Occipital lobe (tissue), 2 donors: ENCODE measurements around the gene ZNF175. TPM values are rescaled to one million over a fixed set of nuclear protein-coding genes. Genes with fewer than 3 reads are reported as not detected.

ENCODE experiments used
- DNase-seq: peaks from one replicate; lab custom pipeline; 2025; lab: John Stamatoyannopoulos, UW
- total RNA-seq: library from RNA; depleted of rRNA; stranded (reverse); fragments of >200 nt; gene quantifications from one replicate; pipeline ENCODE4 v1.2.3, GENCODE V29; 2014

ZNF175 gene
- 8.7 TPM for total RNA-seq

DNA sequence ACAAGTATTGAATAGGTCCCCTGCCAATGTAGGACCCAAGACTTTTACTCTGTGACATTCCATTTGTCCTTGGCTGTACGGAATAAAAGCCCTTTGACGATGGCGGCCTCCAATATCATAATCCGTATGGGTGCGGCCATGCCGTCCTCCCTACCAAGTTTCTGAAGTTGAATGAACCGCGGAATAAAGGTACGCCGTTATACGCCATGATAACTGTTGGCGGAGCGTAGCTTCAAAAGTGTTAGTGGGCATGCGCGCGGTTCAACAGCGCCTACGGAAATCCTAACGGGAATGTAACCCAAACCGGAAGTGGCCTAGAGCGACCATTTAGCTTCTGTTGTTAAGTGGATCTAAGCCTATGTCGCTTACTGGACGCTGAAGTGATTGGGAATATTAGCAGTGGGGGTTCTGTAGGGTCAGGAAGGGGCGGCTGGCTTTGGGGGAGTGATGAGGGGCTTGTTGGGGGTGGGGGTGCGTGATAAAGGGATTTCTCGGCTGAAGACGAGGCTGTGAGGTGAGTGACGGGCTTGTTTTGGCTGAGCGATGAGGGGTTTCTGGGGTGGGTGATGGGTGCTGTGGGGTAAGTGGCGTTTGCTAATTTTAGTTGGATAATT is at the start of gene ZNF175:
TSS of gene ZNF175 (plus strand) at position 322 of the 614 bp plus-strand sequence. CDS start 2,047 bp downstream, outside the sequence.
- peak; percentile 91 for DNase-seq

DNA sequence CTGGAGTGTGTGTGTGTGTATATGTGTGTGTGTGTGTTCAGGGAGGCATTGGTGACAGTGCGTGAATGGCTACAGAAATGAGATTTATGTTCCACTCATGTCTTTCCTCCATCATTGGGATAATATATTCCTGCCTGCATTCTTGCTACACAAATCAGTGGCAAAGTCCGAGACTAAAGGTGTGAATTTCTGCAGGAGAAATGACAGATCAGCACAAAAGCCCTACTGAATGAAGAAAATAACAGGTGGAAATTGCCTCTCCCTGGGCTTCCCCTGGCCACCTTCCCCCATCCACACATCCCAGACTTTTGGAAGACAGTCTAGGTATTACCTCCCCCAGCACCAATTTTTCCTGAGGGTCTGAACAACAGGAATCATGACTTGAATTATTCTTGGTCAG is 49.7 kb upstream of the ZNF175 start:
- no peak for DNase-seq

DNA sequence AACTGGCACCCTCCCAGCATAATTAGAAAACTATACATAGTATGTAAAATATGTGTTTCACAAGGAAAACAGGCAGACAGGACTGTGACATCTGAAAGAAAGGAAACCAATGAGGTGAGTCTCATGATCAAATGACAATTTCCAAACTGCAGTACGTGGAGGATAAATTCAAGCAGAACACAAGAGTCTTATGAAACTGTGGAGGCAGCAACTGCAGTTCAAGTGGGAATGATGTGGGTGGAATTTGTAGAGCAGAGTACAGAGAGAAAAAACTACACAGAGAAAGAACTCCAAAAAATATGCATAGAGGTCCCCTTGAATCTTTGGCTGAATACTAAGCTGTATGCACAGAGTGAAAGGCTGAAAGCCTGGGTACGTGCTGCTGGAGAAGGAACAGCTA is 49.3 kb upstream of the ZNF175 start:
- no peak for DNase-seq

DNA sequence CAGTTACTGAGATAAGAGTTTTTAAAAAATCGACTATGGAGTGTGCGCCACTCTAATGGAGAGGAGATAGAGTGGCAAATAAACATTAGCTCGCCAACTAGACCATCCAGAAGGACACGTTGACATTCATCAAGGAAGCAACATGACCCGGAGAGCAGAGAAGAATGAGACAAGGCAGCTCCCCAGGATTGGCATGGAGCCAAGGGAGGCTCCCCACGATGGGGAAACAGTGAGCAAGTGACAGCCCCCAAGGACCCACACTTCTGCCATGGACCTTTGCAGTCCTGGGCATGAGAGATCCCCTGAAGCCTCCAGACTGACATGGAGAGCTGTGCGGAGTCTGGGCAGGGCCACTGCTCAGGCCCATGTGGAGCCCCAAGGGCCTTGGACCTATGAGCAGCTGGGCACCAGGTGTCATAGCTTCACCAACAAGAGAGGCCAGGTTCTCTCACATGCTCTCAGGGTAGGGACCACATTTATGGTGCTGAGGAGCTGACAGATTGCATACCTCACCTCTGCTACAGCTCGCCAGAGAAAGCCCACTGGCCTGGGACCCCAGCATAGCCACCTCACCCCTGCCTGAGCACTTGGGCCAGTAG is 46.3 kb upstream of the ZNF175 start:
- no peak for DNase-seq

DNA sequence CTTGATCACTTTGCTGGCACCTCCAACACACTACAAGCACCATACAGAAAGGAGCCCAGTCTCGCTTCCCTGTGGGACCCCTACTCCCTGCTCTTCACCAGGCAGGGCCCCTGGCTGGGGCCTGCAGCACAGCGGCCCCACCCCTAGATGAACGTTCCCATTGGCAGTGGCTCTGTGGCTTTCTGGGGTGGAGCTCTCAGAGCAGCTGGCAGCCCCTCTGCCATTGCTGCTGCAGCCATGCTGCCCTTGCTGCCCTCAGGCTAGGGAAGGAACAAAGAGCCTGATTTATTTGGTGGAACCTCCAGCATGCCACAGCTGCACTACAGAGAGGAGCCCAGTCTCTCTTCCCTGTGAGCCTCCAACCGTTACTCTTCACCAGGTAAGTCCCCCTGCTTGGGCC is 45.4 kb upstream of the ZNF175 start:
- no peak for DNase-seq

DNA sequence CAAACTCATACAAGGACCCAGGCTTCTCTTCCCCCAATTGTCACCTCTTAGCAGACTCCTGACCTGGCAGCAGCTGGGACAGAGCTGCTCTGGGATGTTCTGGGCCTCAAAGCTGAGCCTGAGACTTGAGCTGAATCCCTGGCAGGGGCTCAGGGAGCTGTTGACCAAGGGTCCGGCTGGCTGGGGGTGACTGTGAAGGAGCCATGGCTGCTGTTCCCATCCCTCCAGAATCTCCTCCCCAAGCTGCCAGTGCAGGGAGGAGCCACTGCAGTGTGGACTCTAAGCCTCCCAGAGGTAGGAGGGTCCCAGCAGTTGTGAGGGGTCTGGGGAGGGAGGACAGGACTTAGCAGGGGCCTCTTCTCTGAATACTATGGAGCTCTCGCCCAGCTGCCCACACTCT is 41.8 kb upstream of the ZNF175 start:
- DNase-seq, result no peak

DNA sequence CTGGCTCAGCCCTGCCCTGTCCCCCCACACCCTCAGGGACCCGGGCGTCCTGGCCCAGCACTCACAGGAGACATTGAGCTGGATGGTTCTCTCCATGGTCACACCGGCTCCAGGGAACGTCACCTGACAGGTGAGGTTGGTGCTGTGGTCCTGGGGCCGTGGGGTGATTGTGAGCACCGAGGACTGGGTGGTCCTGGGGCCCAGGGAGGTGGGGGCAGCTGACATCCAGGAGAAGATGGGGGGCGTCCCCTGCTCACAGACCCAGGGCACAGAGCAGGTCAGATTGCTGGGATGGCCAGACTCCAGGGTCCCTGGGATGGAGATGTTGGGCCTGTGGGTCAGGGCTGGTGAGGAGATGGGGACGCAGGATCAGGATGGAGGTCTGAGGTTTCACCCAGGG is 40.5 kb upstream of the ZNF175 start:
- DNase-seq, result no peak

DNA sequence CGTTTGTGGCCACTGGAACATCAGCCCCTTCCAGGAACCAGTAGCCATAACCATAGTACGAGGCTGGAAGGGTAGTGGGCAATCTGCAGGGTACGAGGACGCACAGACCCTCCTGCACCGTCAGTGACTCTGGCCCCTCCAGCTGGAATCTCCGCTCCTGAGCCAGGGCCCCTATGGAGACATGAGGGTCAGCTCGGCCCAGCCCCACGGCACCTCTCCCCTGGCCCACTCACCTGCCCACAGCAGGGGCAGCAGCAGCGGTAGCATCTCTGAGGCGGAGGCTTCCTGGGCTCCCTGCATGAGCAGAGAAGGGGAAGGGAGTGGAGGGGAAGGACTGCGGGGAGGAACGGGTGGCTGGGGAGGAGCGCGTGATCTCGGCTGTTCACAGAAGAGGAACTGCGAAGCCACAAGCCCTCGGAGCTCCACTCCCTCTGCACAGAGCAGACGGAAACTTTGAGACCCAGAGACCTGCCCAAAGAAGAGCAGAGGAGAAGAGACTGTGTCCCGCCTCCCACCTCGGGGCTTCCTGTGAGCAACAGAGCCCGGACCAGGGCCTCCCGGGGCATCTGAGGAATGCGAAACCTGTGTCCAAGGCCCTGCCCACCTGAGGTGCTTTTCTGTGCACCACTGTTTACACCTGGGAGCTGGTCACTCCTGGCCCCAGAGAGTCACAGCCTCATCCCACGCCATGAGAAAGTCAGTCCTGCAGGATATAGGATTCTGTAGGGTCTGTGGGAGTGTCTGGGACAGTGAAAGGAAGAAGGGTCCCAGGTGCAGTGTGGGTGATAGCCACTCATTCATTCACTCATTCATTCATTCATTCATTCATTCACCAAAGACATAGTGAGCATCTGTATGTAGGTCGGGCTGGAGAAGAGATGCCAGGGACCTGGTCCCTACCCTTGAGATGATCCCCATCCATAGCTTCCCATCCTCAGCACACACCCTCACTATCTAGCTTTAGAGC is 39.5 kb upstream of the ZNF175 start, which contains the start of gene SIGLEC6:
TSS of gene SIGLEC6 (minus strand) at position 322 of the 967 bp plus-strand sequence. CDS start at position 300, 22 bp downstream.
- DNase-seq, result no peak

DNA sequence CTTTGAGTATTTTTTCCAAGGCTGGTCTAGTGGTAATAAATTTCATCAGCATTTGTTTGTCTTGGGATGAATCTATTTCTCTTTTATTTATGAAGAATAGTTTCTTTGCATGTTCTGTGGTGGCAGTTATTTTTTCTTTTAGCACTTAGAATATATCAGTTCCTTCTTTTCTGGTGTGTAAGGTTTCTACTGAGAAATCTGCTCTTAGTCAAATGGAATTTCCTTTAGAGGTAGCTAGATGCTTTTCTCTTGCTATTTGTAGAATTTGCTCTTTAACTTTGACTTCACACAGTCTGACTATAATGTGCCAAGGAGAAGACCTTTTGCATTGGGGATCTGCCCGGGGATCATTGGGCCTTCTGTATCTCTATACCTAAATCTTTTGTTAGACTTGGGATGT is 35.5 kb upstream of the ZNF175 start:
- no peak for DNase-seq

DNA sequence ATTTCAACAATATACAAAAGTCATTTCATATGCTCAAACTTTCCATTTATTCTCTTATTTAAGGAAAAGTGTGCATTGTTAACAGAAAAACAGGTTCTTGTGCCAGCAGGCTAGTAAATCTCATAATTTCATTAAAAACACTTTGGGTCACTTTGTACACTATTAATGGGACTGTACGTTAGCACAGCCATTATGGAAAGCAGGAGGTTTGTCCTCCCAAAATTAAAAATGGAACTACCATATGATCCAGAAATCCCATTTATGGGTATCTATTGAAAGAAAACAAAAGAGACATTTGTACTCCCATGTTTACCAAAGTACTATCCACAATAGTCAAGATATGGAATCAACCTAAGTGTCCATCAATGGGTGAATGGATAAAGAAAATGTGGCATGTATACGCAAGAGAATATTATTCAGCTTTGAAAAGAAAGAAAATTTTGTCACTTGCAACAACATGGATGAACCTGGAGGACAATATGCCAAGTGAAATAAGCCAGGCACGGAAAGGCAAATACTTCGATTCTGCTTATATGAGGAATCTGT is 31.2 kb upstream of the ZNF175 start:
- no peak for DNase-seq

DNA sequence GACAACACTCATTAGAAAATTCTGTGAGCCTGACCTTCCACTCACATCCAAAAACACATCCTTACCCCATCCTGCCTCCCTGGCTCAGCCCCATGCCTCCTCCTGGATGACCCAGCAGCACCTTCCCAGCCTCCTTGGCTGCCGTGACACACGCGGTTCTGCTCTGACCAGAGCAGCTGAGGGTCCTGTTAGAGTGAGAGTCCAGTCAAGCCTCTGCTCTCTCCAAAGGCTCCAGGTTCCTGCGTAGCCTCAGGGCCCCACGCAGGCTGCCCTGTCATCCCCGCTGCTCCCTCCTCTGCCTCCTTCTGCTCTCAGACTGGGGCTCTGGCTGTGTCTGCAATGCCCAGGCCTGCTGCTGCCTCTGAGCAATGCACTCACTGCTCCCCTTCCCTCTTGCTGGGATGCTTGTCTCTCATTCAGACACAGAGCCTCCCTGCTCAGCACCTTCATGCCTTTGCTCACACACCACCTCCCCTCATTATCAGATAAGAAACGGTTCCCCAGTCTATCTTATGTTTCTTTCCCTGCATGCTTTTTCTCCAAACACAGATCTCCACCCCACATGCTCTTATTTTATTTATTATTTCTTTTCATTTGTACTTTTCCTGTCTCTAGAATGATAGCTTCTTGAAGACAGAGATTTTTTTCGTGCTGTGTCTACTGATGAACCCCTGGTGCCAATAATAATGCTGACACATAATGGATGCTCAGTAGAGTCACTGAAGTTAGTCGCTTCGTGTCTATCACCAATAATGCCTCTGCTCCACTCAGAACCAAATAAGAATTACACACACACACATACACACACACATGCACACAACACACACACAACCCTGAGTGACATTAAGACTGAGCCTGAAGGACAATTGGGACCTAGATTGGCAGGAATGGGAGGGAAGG is 29.4 kb upstream of the ZNF175 start:
- no peak for DNase-seq

DNA sequence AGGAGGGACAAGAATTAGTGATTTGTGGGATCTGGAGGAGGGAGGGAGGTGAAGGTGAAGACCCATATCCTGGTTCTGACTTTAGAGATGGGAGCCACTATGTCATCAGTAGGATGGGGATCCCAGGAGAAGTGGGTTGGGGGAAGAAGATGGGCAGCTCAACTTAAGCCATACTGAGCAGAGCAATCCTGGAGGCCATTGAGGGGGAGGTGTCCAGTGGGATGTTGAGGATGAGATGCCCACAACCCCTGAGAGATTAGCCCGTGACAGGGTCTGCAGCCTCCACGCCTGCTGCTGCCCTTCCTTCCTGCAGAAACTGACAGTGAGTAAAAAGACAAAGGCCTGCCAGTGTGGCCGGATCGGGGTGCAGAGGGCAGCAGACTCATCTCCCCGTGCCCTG is 28.4 kb upstream of the ZNF175 start:
- DNase-seq, result no peak

DNA sequence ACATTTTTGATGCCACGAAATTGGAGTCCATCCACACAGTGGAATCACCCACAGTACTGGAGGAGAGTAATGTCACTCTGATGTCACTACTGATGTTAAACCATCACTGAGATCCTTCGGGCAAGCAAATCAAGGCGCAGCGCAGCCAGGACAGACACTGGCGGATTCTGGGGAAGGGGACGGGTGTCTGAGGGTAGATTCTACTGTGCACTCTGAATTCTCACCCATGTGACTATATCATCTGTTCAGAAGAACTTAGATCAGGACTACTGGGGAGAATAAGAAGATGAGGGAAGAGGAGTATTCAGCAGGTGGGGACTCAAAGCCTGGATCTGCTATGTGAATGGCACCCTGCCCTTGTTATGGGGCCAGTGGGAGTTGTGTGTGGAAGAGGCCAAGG is 27.0 kb upstream of the ZNF175 start:
- no peak for DNase-seq

DNA sequence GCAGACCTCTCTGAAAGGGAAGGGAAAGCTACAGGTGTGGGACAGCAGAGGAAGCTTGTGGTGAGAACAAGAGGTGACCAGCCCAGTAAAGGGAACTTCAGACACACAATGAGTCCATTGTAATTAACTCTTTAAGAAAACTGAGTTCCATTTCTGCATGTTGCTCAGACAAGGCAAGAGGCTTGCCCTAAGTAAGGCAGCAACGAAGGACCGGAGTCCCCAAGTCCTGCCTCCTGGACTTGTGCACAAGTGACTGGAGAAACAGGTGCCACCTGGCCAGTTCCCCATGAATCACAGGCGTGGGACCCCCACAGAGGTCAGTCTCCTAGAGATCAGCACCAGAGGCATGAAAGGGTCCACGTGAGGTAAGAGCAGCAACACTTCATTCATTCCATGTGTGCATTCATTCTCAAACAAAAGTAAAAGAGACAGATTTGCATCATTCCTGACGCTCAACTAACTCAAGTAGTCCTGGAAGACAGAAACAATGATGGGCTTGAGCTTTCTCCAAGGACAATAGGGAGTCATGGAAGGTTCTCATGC is 24.9 kb upstream of the ZNF175 start:
- no peak for DNase-seq

DNA sequence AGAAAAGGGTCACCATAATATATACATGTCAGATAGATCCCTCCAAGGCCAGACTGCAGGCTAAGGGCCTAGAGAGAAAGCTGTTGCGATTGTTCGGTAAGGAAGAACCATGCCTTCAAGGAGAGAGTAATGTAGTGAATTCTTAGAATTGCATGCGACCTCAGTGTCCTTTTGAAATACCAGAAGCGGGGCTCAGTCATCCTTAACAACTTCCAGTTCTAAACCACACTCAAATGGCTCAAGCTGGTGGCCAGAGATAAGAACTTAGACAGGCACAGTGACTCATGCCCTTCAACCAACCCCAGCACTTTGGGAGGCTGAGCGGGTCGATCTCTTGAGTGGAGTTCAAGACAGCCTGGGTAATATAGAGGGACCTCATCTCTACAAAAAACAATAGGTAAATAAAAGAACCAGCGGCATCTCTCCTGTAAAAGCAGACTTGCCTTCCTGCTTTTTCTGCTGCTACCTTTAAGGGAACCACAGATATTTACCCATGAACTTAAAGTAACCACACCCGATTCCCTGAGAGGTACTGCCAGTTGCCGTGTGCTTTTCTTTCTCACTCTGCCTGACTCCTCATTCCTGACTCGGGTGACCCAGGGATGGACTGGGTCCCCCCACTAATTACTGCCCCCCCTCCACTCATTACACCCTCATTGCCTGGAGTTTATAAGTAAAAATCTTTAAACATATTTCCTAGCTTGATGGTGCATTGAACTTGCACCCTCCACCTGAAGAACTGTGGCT is 24.3 kb upstream of the ZNF175 start:
- no peak for DNase-seq

DNA sequence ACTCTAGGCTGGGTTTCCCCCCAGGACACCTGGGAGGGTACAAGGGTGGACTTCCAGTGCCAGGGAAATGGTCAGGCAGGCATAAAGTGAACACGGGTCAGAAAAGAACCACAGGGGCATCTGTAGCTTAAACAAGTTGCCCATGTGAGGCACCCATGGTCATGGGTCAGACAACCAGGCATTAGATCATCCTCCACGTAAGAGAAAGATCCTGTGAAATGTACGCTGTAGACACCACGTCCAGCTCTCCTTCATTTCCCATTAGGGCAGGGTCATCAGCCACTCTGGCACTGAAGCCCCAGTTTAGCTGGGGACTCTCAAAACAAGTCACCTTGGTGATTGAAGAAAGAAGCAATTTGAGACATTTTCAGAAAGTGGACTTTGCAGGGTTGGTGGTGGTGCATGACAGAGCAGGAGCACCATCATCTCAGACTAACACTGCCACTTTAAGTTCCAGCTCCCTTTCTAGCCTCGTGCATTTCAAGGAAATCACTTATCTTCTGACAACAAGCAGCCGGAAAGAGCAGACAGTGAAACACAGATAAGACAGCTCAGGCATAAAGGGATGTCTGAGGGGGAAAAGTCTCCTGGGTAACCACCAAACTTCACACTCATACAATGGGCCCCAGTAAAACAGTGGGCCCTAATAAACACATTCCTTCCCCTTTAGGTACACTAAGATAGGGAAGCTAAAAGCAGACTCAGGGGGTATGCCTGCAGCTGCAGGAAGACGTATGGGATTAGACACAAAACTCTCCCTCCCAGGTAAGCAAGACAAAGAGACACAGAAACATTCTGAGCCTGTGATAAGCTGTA is 23.5 kb upstream of the ZNF175 start:
- DNase-seq, result no peak

DNA sequence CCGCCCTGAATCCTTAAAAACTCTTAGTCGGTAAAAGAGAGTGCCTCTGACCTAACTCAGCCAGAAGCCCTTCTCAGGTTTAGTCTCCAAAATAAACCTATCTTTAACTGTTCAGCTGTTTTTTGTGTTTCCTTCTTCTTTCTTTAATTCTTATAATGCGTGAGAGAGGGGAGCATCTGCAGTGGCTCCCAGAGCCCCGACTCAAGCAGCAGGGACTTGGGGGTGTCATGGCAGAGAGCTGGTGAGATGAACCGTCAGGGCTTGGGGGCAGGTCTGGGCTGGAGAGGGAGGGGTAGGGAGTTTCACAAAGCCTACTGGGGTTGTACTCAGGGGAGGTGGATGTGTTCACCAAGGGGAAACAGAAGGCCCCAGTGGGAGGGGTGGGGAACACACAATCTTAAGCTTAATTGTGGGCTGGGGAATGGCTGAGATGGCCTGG is 22.9 kb upstream of the ZNF175 start:
- DNase-seq, result no peak

DNA sequence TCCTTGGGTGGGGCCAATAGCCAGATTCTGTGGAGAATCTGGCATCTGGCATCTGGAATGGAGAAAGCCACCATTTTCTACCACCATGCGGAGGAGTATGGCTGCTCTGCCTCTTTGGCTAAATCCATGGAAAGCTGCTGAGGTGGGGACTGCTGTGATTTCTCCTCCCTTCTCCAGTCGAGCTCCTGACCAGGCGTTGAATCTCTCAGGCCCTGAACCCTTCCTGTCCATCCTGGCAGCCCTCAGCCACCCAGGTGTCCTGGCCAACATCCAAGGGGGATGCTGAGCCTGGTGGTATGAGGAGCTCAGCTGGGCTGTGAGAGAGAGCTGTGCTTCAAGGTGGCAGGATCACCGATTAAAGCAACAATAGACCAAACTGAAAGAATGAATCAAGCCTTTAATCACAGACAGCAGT is 22.2 kb upstream of the ZNF175 start:
- no peak for DNase-seq
